GM12874 (cell line): Measurements from ENCODE around the gene MRPL58.

ENCODE experiments used
- TF ChIP-seq, protein P1 (sequence below): IDR thresholded peaks from 2 replicates; pipeline ENCODE4 v1.5.1; 2011; ENCODE audit warnings: low read depth, mild to moderate bottlenecking, control low read depth, low read length, moderate library complexity; ENCODE audit not compliant: insufficient read depth

The MRPL58 gene

DNA sequence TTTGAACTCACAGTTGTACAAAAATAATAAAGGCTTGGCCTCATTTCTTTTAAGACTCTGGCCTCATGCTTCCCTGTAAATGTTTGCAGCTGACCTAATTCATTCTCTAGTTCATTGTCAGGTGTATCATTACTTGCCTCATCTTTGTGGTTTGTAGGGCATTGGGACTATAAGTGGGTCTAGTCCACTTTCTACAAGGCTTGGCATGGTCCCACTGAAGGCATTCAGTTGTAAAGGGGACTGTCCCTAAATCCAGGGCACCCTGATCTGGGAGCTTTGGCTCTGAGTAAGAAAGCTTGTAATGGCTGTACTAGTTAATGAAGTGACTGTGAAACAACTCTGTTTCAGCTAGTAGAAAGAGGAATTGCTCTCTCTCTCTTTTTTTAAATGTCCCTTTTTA is 37.2 kb downstream of the MRPL58 start:
- TF ChIP-seq, protein P1, sequence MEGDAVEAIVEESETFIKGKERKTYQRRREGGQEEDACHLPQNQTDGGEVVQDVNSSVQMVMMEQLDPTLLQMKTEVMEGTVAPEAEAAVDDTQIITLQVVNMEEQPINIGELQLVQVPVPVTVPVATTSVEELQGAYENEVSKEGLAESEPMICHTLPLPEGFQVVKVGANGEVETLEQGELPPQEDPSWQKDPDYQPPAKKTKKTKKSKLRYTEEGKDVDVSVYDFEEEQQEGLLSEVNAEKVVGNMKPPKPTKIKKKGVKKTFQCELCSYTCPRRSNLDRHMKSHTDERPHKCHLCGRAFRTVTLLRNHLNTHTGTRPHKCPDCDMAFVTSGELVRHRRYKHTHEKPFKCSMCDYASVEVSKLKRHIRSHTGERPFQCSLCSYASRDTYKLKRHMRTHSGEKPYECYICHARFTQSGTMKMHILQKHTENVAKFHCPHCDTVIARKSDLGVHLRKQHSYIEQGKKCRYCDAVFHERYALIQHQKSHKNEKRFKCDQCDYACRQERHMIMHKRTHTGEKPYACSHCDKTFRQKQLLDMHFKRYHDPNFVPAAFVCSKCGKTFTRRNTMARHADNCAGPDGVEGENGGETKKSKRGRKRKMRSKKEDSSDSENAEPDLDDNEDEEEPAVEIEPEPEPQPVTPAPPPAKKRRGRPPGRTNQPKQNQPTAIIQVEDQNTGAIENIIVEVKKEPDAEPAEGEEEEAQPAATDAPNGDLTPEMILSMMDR: no peak

- TF ChIP-seq, protein P1: no peak
These were observed 39.5 kb downstream of the MRPL58 start for GRCh38 chr17:75051941-75052340.

GRCh38 chr17:75059369-75060345 is 47.2 kb downstream of the MRPL58 start:
- TF ChIP-seq, protein P1: no peak

DNA sequence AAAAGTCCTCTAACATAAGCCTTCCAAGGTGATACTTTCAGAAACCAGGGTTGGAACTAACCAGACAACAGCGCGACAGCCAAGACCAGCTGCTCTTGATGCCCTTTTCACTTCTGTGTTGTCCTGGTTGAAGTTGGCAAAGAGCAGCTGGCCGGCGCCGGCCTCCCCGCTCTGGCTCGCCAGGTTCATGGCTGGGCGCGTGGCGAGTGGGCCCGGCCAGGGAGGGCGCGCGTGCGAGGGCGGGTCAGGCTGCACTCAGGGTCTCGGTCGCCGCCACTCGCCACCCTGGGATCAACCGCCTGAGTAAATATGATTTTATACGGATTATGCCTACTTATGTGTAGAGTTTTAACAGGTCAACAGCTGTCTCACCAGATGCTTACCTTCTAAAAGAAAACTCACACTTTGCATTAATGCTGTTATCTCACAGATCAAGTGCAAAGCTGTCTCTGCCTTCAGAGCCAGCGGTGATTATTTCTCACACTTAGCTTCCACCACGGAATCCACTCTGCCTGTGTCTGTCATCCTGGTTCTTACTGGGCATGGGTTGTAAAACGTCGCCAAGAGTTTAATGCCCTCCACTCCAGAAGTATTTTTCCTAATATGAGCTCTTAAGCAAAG is 48.1 kb downstream of the MRPL58 start:
- TF ChIP-seq, protein P1: no peak

DNA sequence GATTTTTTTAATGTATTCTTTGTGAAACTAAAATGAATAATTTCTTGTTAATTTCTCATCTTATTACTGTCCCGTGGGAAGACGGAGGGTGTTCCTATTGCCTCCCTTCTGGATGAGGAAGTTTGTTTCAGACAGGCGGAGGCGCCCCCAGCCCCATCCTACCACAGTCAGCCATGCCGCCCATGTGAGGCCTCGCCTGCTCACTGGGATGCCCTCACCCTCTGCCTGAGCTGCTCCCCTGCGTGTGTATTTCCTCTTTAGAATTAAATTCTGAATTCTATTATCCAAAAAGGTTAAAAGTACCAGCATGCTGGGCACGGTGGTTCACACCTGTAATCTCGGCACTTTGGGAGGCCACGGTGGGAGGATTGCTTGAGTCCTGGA is 48.6 kb downstream of the MRPL58 start:
- TF ChIP-seq, protein P1: no peak

DNA sequence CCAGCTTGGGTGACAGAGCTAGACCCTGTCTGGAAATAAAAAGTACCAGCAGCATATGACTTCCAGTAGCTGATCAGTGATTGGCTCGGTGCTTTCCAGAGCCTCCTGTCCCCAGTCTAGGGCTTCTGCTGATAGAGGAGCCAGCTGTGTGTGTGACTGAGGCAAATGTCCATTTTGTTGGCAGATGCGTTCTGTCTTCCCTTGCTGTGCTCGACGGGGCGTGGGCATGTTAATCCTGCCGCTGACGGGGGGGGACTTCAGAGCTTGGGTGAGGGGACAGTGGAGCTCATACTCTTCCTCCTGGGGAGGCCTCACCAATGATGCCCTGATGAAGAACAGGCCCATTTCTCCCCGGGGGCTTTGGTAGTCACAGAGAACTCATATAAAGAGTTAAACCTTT is 49.1 kb downstream of the MRPL58 start:
- TF ChIP-seq, protein P1: no peak

GRCh38 chr17:75063201-75063600 is 50.7 kb downstream of the MRPL58 start:
- TF ChIP-seq, protein P1: no peak
